Measurements from ENCODE around the gene INSC. TPM values are rescaled to one million over a fixed set of nuclear protein-coding genes. Genes with fewer than 3 reads are reported as not detected.

INSC gene
- total and polyA plus RNA-seq, 2 of the 4 experiments (the other 2 are of a cell fraction), result 0.53 to 1.4 TPM

DNA sequence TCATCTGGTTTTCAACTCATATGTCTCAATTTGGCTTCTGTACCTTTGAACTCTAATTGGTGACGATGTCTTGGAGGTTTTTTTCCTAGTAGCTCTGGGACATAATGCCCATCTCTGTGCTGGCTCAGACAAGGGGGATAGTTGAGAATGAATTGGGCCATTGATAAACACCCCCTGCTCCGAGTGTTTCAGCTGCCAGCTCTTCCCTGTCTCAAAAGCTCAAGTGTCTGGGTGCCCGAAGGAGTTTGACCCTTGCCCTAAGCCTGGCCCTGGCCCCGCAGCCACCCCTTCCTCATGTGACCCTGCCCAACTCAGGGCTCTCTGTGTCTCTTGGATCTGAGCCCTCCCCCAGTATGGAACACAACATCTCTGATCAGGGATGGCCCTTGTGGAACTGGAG is 3.0 kb downstream of the INSC start:
- CTCF ChIA-PET, result interaction anchor here (0.6 kb wide), 1 partner anchor 984 kb away, joined by 3 read pairs; no protein-coding TSS in a partner anchor
- in situ Hi-C loops (cut with MboI; ENCODE audit: low sequenced_read_pairs) (no loop called here), dilution Hi-C loops (cut with HindIII; ENCODE audit: low sequenced_read_pairs, unreplicated experiment) (no loop called here), intact Hi-C loops (cut with micrococcal nuclease) (no loop called here)
- Histone ChIP-seq H3K27me3 (ENCODE audit: control insufficient read depth, insufficient read depth, low read length) (no peaks in the 10 kb centered on the region), H4K20me1 (ENCODE audit: insufficient read depth, low read length) (no peaks in the 10 kb centered on the region), H2BK20ac (ENCODE audit: low read depth, low read length) (no peak overlapping the region), H4K8ac (ENCODE audit: low read depth in 2 of 2, low read length in 2 of 2) (no peak overlapping the region), H2BK15ac (ENCODE audit: low read depth, low read length) (no peak overlapping the region; the same call in 2 of the 3 replicates), H4K5ac (ENCODE audit: low read depth, low read length) (no peak overlapping the region), H3K36me3 (ENCODE audit: control insufficient read depth, insufficient read depth, low read length) (no peaks in the 10 kb centered on the region), H3K4me2 (ENCODE audit: low read depth, low read length) (no peak overlapping the region), H2BK120ac (ENCODE audit: low read depth, low read length) (no peak overlapping the region), H3K23ac (ENCODE audit: low read depth, low read length) (no peak overlapping the region), H3K9me3 (ENCODE audit: control insufficient read depth, insufficient read depth, low read length) (no peaks in the 10 kb centered on the region), H3K4ac (ENCODE audit: low read depth, low read length) (no peak overlapping the region), H2AFZ (replicated peaks; ENCODE audit: low read length, poor library complexity) (no peak overlapping the region), H2BK5ac (ENCODE audit: low read depth, low read length, poor library complexity, severe bottlenecking) (no peak overlapping the region), H3K18ac (ENCODE audit: low read depth, low read length) (no peak overlapping the region), H3K4me3 (ENCODE audit: insufficient read depth, low read depth, low read length) (no peak overlapping the region), H3K79me1 (ENCODE audit: low read depth in 1 of 2, low read length in 2 of 2) (peaks cover 0 to 20% of the 10 kb centered on the region in 2 experiments; a peak in 1 of 4 replicates), H3K14ac (replicated peaks; ENCODE audit: low read depth, low read length) (0 out of 2 replicates have a peak overlapping the region, but pooled peaks have one; percentile 11), H4K91ac (ENCODE audit: insufficient read depth, low read depth, low read length) (no peak overlapping the region), H2AK5ac (ENCODE audit: low read depth, low read length) (peak overlapping the region; percentile 58), H3K4me1 (ENCODE audit: control insufficient read depth, insufficient read depth, low read length) (peaks cover 5% of the 10 kb centered on the region), H3K27ac (ENCODE audit: insufficient read depth, low read length) (no peak overlapping the region), H3K56ac (ENCODE audit: extremely low read depth, insufficient read depth, low read length) (no peak overlapping the region), H2AK9ac (replicated peaks; ENCODE audit: low read depth, low read length, poor library complexity) (no peak overlapping the region), H3K9ac (ENCODE audit: low read depth, low read length) (no peak overlapping the region), H3K9me1 (ENCODE audit: insufficient read depth, low read length) (peaks cover 20% of the 10 kb centered on the region)
- no CpG with 5 or more reads among the region's 4 CpGs for WGBS, 2 experiments (ENCODE audit: extremely low coverage in 2 of 2, insufficient read length in 1 of 2)
- no peak for ATAC-seq (ENCODE audit: low read depth)
- BruUV-seq (replicated peaks), result no TSS peak
- TF ChIP-seq, protein P1, sequence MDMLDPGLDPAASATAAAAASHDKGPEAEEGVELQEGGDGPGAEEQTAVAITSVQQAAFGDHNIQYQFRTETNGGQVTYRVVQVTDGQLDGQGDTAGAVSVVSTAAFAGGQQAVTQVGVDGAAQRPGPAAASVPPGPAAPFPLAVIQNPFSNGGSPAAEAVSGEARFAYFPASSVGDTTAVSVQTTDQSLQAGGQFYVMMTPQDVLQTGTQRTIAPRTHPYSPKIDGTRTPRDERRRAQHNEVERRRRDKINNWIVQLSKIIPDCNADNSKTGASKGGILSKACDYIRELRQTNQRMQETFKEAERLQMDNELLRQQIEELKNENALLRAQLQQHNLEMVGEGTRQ (IDR thresholded peaks at IDR 0.05; ENCODE audit: low read depth, low read length), result no peak
- TF ChIP-seq RFX5 (IDR thresholded peaks at IDR 0.05; ENCODE audit: low read depth, low read length), result no peak
- TF ChIP-seq CEBPB (IDR thresholded peaks at IDR 0.05; ENCODE audit: low read depth, low read length), result no peak
- DNase-seq, result no peak
- POLR2A ChIA-PET (ENCODE audit: unreplicated experiment), result no interaction called here
